ENCODE measurements around the gene JUP. TPM values are rescaled to one million over a fixed set of nuclear protein-coding genes. Genes with fewer than 3 reads are reported as not detected.

JUP gene
- total RNA-seq, 4 donors from 2014 or later = 709 to 2,355 (median 1,148) TPM

DNA sequence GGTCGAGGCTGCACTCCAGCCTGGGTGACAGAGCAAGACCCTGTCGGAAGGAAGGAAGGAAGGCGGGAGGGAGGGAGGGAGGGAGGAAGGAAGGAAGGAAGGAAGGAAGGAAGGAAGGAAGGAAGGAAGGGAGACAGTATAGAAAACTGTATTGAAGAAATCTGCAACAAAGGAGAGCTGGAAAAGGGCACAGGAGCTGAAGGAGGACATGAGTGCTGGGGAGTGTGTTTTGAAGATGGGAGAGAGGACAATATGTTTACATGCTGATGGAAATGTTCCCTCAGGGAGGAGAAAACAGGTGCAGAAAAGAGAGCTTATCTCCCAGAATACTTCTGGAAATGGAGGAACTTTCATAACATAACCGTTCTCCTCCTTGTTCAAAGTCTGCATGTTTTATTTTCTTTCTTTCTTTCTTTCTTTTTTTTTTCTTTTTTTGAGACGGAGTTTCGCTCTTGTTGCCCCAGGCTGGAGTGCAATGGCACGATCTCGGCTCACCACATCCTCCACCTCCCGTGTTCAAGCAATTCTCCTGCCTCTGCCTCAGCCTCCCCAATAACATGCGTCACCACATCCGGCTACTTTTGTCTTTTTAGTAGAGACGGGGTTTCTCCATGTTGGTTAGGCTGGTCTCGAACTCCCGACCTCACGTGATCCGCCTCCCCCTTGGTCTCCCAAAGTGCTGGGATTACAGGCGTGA lies 49.4 kb downstream of the JUP start:
- Histone ChIP-seq H3K27ac (no peak overlapping the region), H3K36me3 (no peaks in the 10 kb centered on the region), H3K4me3 (no peak overlapping the region), H3K4me1 (peaks cover 18 to 53% (median 28%) of the 10 kb centered on the region in 3 donors), H3K9me3 (no peaks in the 10 kb centered on the region), H3K27me3 (peaks cover 5 to 58% (median 13%) of the 10 kb centered on the region in 4 donors)
- TF ChIP-seq POLR2A (IDR thresholded peaks at IDR 0.05) = no peak
- TF ChIP-seq CTCF (IDR thresholded peaks at IDR 0.05) = no peak
- DNase-seq = no peak
- WGBS, 2 donors = 35 to 39% methylated on average over 17 of the region's 17 CpGs
- intact Hi-C loops (cut with DNase I) = no loop called here

GRCh38 chr17:41735744-41736143 lies 50.8 kb downstream of the JUP start:
- H3K27me3 ChIP-seq = peaks cover 5 to 72% (median 13%) of the 10 kb centered on the region in 4 donors
- TF ChIP-seq POLR2A (IDR thresholded peaks at IDR 0.05) (no peak), CTCF (IDR thresholded peaks at IDR 0.05) (no peak)
- H3K9me3 ChIP-seq = no peaks in the 10 kb centered on the region
- 88 to 90% methylated on average over 4 of the region's 4 CpGs for WGBS, 2 donors
- no peak overlapping the region for H3K4me3 ChIP-seq
- intact Hi-C loops (cut with DNase I) = no loop called here
- no peak for DNase-seq
- H3K4me1 ChIP-seq = peaks cover 18 to 53% (median 28%) of the 10 kb centered on the region in 3 donors
- no peaks in the 10 kb centered on the region for H3K36me3 ChIP-seq
- no peak overlapping the region for H3K27ac ChIP-seq

GRCh38 chr17:41734949-41735313 lies 51.6 kb downstream of the JUP start:
- Histone ChIP-seq H3K27me3 (peaks cover 5 to 79% (median 13%) of the 10 kb centered on the region in 4 donors), H3K4me1 (peaks cover 18 to 53% (median 28%) of the 10 kb centered on the region in 3 donors), H3K36me3 (no peaks in the 10 kb centered on the region), H3K9me3 (no peaks in the 10 kb centered on the region), H3K27ac (no peak overlapping the region), H3K4me3 (peak overlapping the region; percentile 29 to 67 (median 52))
- 2 to 3% methylated on average over 11 to 20 of the region's 23 CpGs for WGBS, 2 donors
- no peak for TF ChIP-seq POLR2A (IDR thresholded peaks at IDR 0.05)
- TF ChIP-seq CTCF (IDR thresholded peaks at IDR 0.05) = no peak
- no peak for DNase-seq
- intact Hi-C loops (cut with DNase I) = no loop called here

- intact Hi-C loops (cut with DNase I) = no loop called here
- TF ChIP-seq CTCF (IDR thresholded peaks at IDR 0.05) = no peak
- peak in 2 of 4 donors; percentile 60 to 72 for TF ChIP-seq POLR2A (IDR thresholded peaks at IDR 0.05)
- Histone ChIP-seq H3K9me3 (no peaks in the 10 kb centered on the region), H3K36me3 (no peaks in the 10 kb centered on the region), H3K4me3 (peak within 1 kb of the TSS; percentile 29 to 67 (median 52)), H3K27ac (no peak within 1 kb of the TSS), H3K4me1 (peaks cover 18 to 53% (median 28%) of the 10 kb centered on the region in 3 donors), H3K27me3 (peaks cover 5 to 79% (median 13%) of the 10 kb centered on the region in 4 donors)
- 0 to 1% methylated on average over 14 to 33 of the region's 77 CpGs for WGBS, 2 donors
- DNase-seq = no peak
Measured at GRCh38 chr17:41734139-41734948, 52.2 kb downstream of the JUP start, which contains the start of gene HAP1. HAP1 (minus strand) TSS chr17:41734643; CDS start chr17:41734634, 9 bp downstream.

Measured in esophagus squamous epithelium (tissue), 5 donors.